H1 (cell line): Measurements from ENCODE around the gene AMPD3. TPM values are rescaled to one million over a fixed set of nuclear protein-coding genes. Genes with fewer than 3 reads are reported as not detected.

ENCODE experiments used
- CTCF ChIA-PET: fragments of 300-600 bp; sonication (Branson Sonifier 250); formaldehyde crosslinking; loops from one replicate; lab custom pipeline; 2021; ENCODE audit not compliant: partially characterized antibody; lab: Charles Lee
- POLR2A ChIA-PET: fragments of 300-600 bp; sonication (Branson Sonifier 250); formaldehyde crosslinking; loops from one replicate; lab custom pipeline; 2021; ENCODE audit warnings: inconsistent platforms; ENCODE audit not compliant: partially characterized antibody; lab: Charles Lee
- DNase-seq, 2 experiments: peaks; one replicate each; pipeline versions ENCODE4 v3.0.0 to v3.0.0-alpha.2; 2010 to 2022; ENCODE audit warnings: low spot score in 2 of 2, low read depth in 1 of 2, mixed read lengths in 1 of 2
- FAIRE-seq: peaks from 2 replicates; lab custom pipeline; 2011; peaks lifted over from hg19 to GRCh38; lab: Jason Lieb, UNC
- H2AFZ ChIP-seq: 2 replicates; pipeline ENCODE4 v1.8.1; 2012; ENCODE audit warnings: low read length, inconsistent platforms
- H2AK5ac ChIP-seq: 2 replicates; pipeline ENCODE4 v1.6.1; 2013; ENCODE audit warnings: low read depth, low read length
- H2BK120ac ChIP-seq: replicated peaks from 2 replicates; pipeline ENCODE3; 2013; ENCODE audit warnings: low read depth, low read length, inconsistent platforms
- H2BK12ac ChIP-seq: 2 replicates; pipeline ENCODE4 v1.6.1; 2013; ENCODE audit warnings: low read depth, low read length
- H2BK15ac ChIP-seq: 2 replicates; pipeline ENCODE4 v1.6.1; 2013; ENCODE audit warnings: low read length
- H2BK20ac ChIP-seq: 2 replicates; pipeline ENCODE4 v1.6.1; 2013; ENCODE audit warnings: low read length
- H2BK5ac ChIP-seq: 2 replicates; pipeline ENCODE4 v1.6.1; 2013; ENCODE audit warnings: low read depth, low read length
- H3K14ac ChIP-seq: 2 replicates; pipeline ENCODE4 v1.6.1; 2013; ENCODE audit warnings: inconsistent platforms; ENCODE audit not compliant: insufficient read length
- H3K18ac ChIP-seq: 2 replicates; pipeline ENCODE4 v1.6.1; 2013; ENCODE audit warnings: low read length; ENCODE audit errors: extremely low read depth
- H3K23ac ChIP-seq: 2 replicates; pipeline ENCODE4 v1.6.1; 2013; ENCODE audit warnings: inconsistent platforms; ENCODE audit not compliant: insufficient read length
- H3K23me2 ChIP-seq: 2 replicates; pipeline ENCODE4 v1.6.1; 2013; ENCODE audit warnings: low read depth, low read length
- H3K27ac ChIP-seq: 2 replicates; pipeline ENCODE4 v1.6.1; 2011; ENCODE audit warnings: low read depth, low read length, inconsistent platforms
- H3K27me3 ChIP-seq, 4 experiments: replicated peaks in 1 of 4; 1 replicate in 1 of 4; 2 replicates in 3 of 4; pipeline versions ENCODE4 v1.6.1 to v1.8.1; 2011 to 2013; ENCODE audit warnings: low read length in 3 of 4, mild to moderate bottlenecking in 3 of 4, inconsistent platforms in 2 of 4, mixed read lengths in 2 of 4, moderate library complexity in 1 of 4; ENCODE audit not compliant: control insufficient read depth in 3 of 4, insufficient read depth in 3 of 4; ENCODE audit errors: extremely low read depth in 1 of 4
- H3K36me3 ChIP-seq, 4 experiments: 2 replicates each; pipeline versions ENCODE4 v1.6.1 to v1.8.1; 2011 to 2013; ENCODE audit warnings: mild to moderate bottlenecking in 4 of 4, low read length in 3 of 4, moderate library complexity in 2 of 4, control low read depth in 1 of 4, inconsistent platforms in 1 of 4; ENCODE audit not compliant: insufficient read depth in 4 of 4, control insufficient read depth in 2 of 4
- H3K4ac ChIP-seq: replicated peaks from 2 replicates; pipeline ENCODE3; 2013; ENCODE audit warnings: low read length, low read depth, mixed read lengths, inconsistent platforms; ENCODE audit not compliant: insufficient read length
- H3K4me1 ChIP-seq, 4 experiments: replicated peaks in 1 of 4; 1 replicate in 1 of 4; 2 replicates in 3 of 4; pipeline versions ENCODE4 v1.6.1 to v1.8.1; 2011 to 2013; ENCODE audit warnings: low read length in 3 of 4, inconsistent platforms in 2 of 4, mixed read lengths in 1 of 4; ENCODE audit not compliant: insufficient read depth in 4 of 4, control insufficient read depth in 3 of 4
- H3K4me2 ChIP-seq, 2 experiments: 2 replicates each; pipeline versions ENCODE4 v1.6.1 to v1.8.1; 2011 to 2013; ENCODE audit warnings: low read depth in 2 of 2, low read length in 2 of 2, control low read depth in 1 of 2, inconsistent platforms in 1 of 2, mild to moderate bottlenecking in 1 of 2; ENCODE audit not compliant: insufficient read depth in 1 of 2
- H3K4me3 ChIP-seq, 4 experiments: fragments of 200-600, 300-600 bp in 1 of 4; sonication (generic), shearing (Covaris generic), sonication (Bioruptor Twin) in 1 of 4; 2 replicates each; pipeline versions ENCODE4 v1.5.1 to v1.8.1; 2011 to 2016; ENCODE audit warnings: low read length in 4 of 4, low read depth in 3 of 4, control low read depth in 2 of 4, inconsistent platforms in 2 of 4, mild to moderate bottlenecking in 2 of 4, mixed read lengths in 1 of 4, moderate library complexity in 1 of 4; ENCODE audit not compliant: insufficient read depth in 2 of 4; ENCODE audit errors: extremely low read depth in 1 of 4
- H3K56ac ChIP-seq: replicated peaks from 2 replicates; pipeline ENCODE3; 2013; ENCODE audit warnings: low read depth, mild to moderate bottlenecking, mixed read lengths, low read length, inconsistent platforms; ENCODE audit not compliant: insufficient read length
- H3K79me1 ChIP-seq: 2 replicates; pipeline ENCODE4 v1.6.1; 2013; ENCODE audit warnings: low read depth, low read length, control low read depth
- H3K79me2 ChIP-seq, 2 experiments: 2 replicates each; pipeline versions ENCODE4 v1.6.1 to v1.8.1; 2012 to 2013; ENCODE audit warnings: low read length in 2 of 2, mild to moderate bottlenecking in 2 of 2, inconsistent platforms in 1 of 2; ENCODE audit not compliant: insufficient read depth in 2 of 2, control insufficient read depth in 1 of 2
- H3K9ac ChIP-seq, 4 experiments: replicated peaks in 1 of 4; 1 replicate in 1 of 4; 2 replicates in 3 of 4; pipeline versions ENCODE4 v1.6.1 to v1.8.1; 2011 to 2013; ENCODE audit warnings: low read depth in 3 of 4, low read length in 3 of 4, control low read depth in 2 of 4, mild to moderate bottlenecking in 2 of 4, moderate library complexity in 2 of 4, inconsistent platforms in 1 of 4; ENCODE audit errors: extremely low read depth in 1 of 4
- H3K9me3 ChIP-seq, 2 experiments: 2 replicates each; pipeline versions ENCODE4 v1.6.1 to v1.8.1; 2012 to 2013; ENCODE audit warnings: mild to moderate bottlenecking in 2 of 2, moderate library complexity in 2 of 2, control low read depth in 1 of 2, inconsistent platforms in 1 of 2, low read depth in 1 of 2, low read length in 1 of 2, mixed read lengths in 1 of 2; ENCODE audit not compliant: insufficient read depth in 2 of 2
- H4K20me1 ChIP-seq, 2 experiments: replicated peaks in 1 of 2; 2 replicates each; pipeline versions ENCODE3 to v1.8.1; 2011 to 2013; ENCODE audit warnings: inconsistent platforms in 2 of 2, low read length in 2 of 2, mild to moderate bottlenecking in 1 of 2; ENCODE audit not compliant: insufficient read depth in 2 of 2, control insufficient read depth in 1 of 2
- H4K5ac ChIP-seq: 2 replicates; pipeline ENCODE4 v1.6.1; 2013; ENCODE audit warnings: low read length, low read depth, mixed read lengths, inconsistent platforms; ENCODE audit not compliant: insufficient read length
- H4K8ac ChIP-seq: 2 replicates; pipeline ENCODE4 v1.8.0; 2013; ENCODE audit warnings: mild to moderate bottlenecking, moderate library complexity, low read length, inconsistent platforms; ENCODE audit not compliant: insufficient read depth; ENCODE audit errors: extremely low read depth
- H4K91ac ChIP-seq: replicated peaks from 2 replicates; pipeline ENCODE3; 2013; ENCODE audit warnings: low read length, mixed read lengths, inconsistent platforms; ENCODE audit not compliant: insufficient read length
- BACH1 ChIP-seq: IDR thresholded peaks from 2 replicates; pipeline ENCODE4 v1.6.1; 2012; ENCODE audit warnings: low read length, improper control_type of control experiment
- BCL11A ChIP-seq, 2 experiments: IDR thresholded peaks; one replicate each; pipeline ENCODE4 v1.6.1; 2011; ENCODE audit warnings: low read depth in 2 of 2, low read length in 2 of 2, mild to moderate bottlenecking in 2 of 2
- TAF7 ChIP-seq: optimal IDR thresholded peaks from 2 replicates; pipeline ENCODE3; 2011; ENCODE audit warnings: low read depth, mild to moderate bottlenecking, inconsistent platforms, low read length, moderate library complexity, borderline replicate concordance
- YY1 ChIP-seq: IDR thresholded peaks from 2 replicates; pipeline ENCODE4 v1.6.1; 2011; ENCODE audit warnings: low read depth, mild to moderate bottlenecking, low read length
- WGBS, 2 experiments: shearing (Covaris generic) in 1 of 2; methylation state at CpG; one replicate each; pipeline versions ENCODE4 v1.1.6 to v1.1.7; 2013 to 2015; ENCODE audit warnings: low lambda C conversion rate in 2 of 2, mixed read lengths in 2 of 2, inconsistent platforms in 1 of 2, low coverage in 1 of 2, missing lambda C conversion rate in 1 of 2; ENCODE audit not compliant: insufficient replicate concordance in 2 of 2, insufficient coverage in 1 of 2, insufficient read length in 1 of 2; ENCODE audit errors: extremely low coverage in 1 of 2, missing lambda C conversion rate in 1 of 2; 5-methylcytosine and 5-hydroxymethylcytosine counted together
- polyA plus RNA-seq, 7 experiments: library from polyadenylated mRNA; depleted of rRNA in 3 of 7; stranded (reverse) in 5 of 7; unstranded in 2 of 7; fragments of >200 nt in 5 of 7; fragments of 200-250 nt in 2 of 7; gene quantifications; 1 replicate in 5 of 7; 2 replicates in 1 of 7; 4 replicates in 1 of 7; pipeline versions ENCODE4 v1.2.1 to v1.2.3, GENCODE V29; 2011 to 2013; ENCODE audit warnings: missing spikeins in 2 of 7, mixed read lengths in 2 of 7
- total RNA-seq: library from RNA; stranded (reverse); fragmentation: NEBNext Ultra II Directional; extraction: Animal tissue kit (Norgen Biotek cat#: 25700); gene quantifications from 2 replicates; pipeline ENCODE4 v1.2.1, GENCODE V29; 2021

AMPD3 gene
- total and polyA plus RNA-seq, 2 of the 8 experiments (the other 6 are each of a cell fraction or from before 2014, with no cell fraction given): 4.0 to 6.3 TPM

DNA sequence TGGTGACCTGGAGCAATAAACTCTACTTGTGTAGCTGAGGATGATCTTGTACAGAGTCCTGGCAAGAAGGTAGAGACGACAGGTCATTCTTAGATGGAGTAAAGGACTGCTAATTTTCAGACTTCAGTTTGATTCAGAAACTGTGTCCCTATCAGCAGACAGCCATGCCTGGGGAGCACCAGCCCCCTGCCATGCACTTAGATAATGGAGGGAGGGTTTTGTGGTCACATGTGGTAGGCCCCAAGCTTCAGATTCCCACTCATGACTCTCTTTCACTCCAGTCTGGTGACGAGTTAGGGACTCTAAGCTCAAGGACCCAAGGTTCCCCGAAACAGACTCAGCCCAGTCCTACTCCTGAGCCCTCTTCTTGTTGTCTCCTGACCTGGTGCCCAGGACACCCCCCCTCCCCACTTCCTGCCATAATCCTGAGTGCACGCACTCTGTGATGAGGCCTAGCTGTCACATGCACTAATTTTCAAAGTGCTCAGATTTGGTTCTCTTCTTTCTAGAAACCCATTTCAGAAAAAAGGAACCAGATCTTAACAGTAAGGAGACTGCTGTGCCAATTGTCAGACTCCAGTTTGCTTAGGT lies 10.2 kb upstream of the AMPD3 start:
- DNase-seq: no peak
- Histone ChIP-seq H3K23me2 (no peaks in the 10 kb centered on the region), H3K79me2 (no peaks in the 10 kb centered on the region), H3K4ac (no peak overlapping the region), H3K56ac (no peak overlapping the region), H2AFZ (no peak overlapping the region), H2BK20ac (no peak overlapping the region), H3K4me3 (no peak overlapping the region), H3K9me3 (no peaks in the 10 kb centered on the region), H2BK12ac (no peak overlapping the region), H3K9ac (no peak overlapping the region), H3K18ac (no peak overlapping the region), H3K79me1 (no peaks in the 10 kb centered on the region)
- POLR2A ChIA-PET: interaction anchor here (1.3 kb wide), 1 partner anchor 139 kb away, joined by 3 read pairs; the partner anchor contains the start of gene ADM
- CTCF ChIA-PET: interaction anchor here (1.3 to 1.5 kb wide), 2 partner anchors 12 to 368 kb away, joined by 3 to 4 read pairs; no protein-coding TSS in a partner anchor
- TF ChIP-seq BCL11A (IDR thresholded peaks at IDR 0.05; ENCODE audit: low read depth in 2 of 2, low read length in 2 of 2) (no peak), TAF7 (no peak), YY1 (no peak), BACH1 (no peak)
- TF ChIP-seq, all 59 proteins: peak for 0
- Histone ChIP-seq H3K27me3 (peaks cover 0 to 7% (median 6%) of the 10 kb centered on the region in 4 experiments; a peak in 6 of 7 replicates), H3K4me1 (peaks cover 0 to 2% (median 0%) of the 10 kb centered on the region in 4 experiments; a peak in 1 of 7 replicates), H2BK5ac (no peak overlapping the region), H3K23ac (no peak overlapping the region), H4K8ac (no peak overlapping the region), H4K5ac (no peak overlapping the region), H3K14ac (no peak overlapping the region), H4K91ac (no peak overlapping the region), H4K20me1 (no peaks in the 10 kb centered on the region), H3K27ac (no peak overlapping the region), H2AK5ac (no peak overlapping the region), H3K36me3 (no peaks in the 10 kb centered on the region), H2BK15ac (no peak overlapping the region), H3K4me2 (no peak overlapping the region), H2BK120ac (no peak overlapping the region)
- 65% methylated on average over 4 of the region's 4 CpGs; no CpG with 5 or more reads in 1 of the 2 experiments for WGBS, 2 experiments
- no peak for FAIRE-seq
